IMR-90 (cell line): ENCODE data around the gene KTN1. TPM values are rescaled to one million over a fixed set of nuclear protein-coding genes. Genes with fewer than 3 reads are reported as not detected.

Experiments used
- ATAC-seq: fragments of 200-7000 bp; cut with Tn5 transposase; 2 replicates; pipeline ENCODE4 v1.9.1; 2020; ENCODE audit warnings: low read depth, mild to moderate bottlenecking, moderate library complexity
- BruUV-seq: library from RNA; stranded (reverse); fragments of 400-500 nt; replicated peaks from 2 replicates; lab custom pipeline; 2021; lab: Mats Ljungman, UMichigan
- CTCF ChIA-PET: fragments of 300-600 bp; formaldehyde crosslinking; extraction: SDS; loops from one replicate; lab custom pipeline; 2021; ENCODE audit warnings: antibody characterized with exemption; lab: Yijun Ruan, JAX
- POLR2A ChIA-PET: fragments of 300-600 bp; sonication (Branson Sonifier 250); formaldehyde crosslinking; loops from one replicate; lab custom pipeline; 2022; ENCODE audit warnings: antibody characterized with exemption; ENCODE audit not compliant: unreplicated experiment; lab: Charles Lee
- DNase-seq: peaks from one replicate; pipeline ENCODE4 v3.0.0; 2013
- H2AFZ ChIP-seq: replicated peaks from 2 replicates; pipeline ENCODE3; 2013; ENCODE audit warnings: low read length, mild to moderate bottlenecking; ENCODE audit not compliant: poor library complexity
- H2AK5ac ChIP-seq: 2 replicates; pipeline ENCODE4 v1.6.1; 2013; ENCODE audit warnings: low read depth, low read length, inconsistent platforms
- H2AK9ac ChIP-seq: replicated peaks from 2 replicates; pipeline ENCODE3; 2013; ENCODE audit warnings: mild to moderate bottlenecking, low read depth, low read length, moderate library complexity; ENCODE audit not compliant: poor library complexity
- H2BK120ac ChIP-seq: 2 replicates; pipeline ENCODE4 v1.6.1; 2013; ENCODE audit warnings: low read depth, low read length, inconsistent platforms
- H2BK15ac ChIP-seq: 3 replicates; pipeline ENCODE4 v1.6.1; 2013; ENCODE audit warnings: low read depth, low read length, inconsistent platforms
- H2BK20ac ChIP-seq: 2 replicates; pipeline ENCODE4 v1.6.1; 2013; ENCODE audit warnings: low read depth, mild to moderate bottlenecking, inconsistent platforms, low read length, moderate library complexity
- H2BK5ac ChIP-seq: 2 replicates; pipeline ENCODE4 v1.6.1; 2013; ENCODE audit warnings: mild to moderate bottlenecking, low read depth, low read length, inconsistent platforms; ENCODE audit not compliant: poor library complexity, severe bottlenecking
- H3K14ac ChIP-seq: replicated peaks from 2 replicates; pipeline ENCODE4 v1.6.1; 2013; ENCODE audit warnings: low read depth, low read length, inconsistent platforms
- H3K18ac ChIP-seq: 2 replicates; pipeline ENCODE4 v1.6.1; 2013; ENCODE audit warnings: low read depth, low read length, control low read depth
- H3K23ac ChIP-seq: 2 replicates; pipeline ENCODE4 v1.6.1; 2013; ENCODE audit warnings: low read depth, low read length, inconsistent platforms
- H3K27ac ChIP-seq: 2 replicates; pipeline ENCODE4 v1.5.1; 2013; ENCODE audit warnings: mild to moderate bottlenecking, control low read depth, low read length; ENCODE audit not compliant: insufficient read depth
- H3K27me3 ChIP-seq: 2 replicates; pipeline ENCODE4 v1.6.1; 2013; ENCODE audit warnings: low read length; ENCODE audit not compliant: control insufficient read depth, insufficient read depth
- H3K36me3 ChIP-seq: 2 replicates; pipeline ENCODE4 v1.6.1; 2013; ENCODE audit warnings: low read length, mixed read lengths; ENCODE audit not compliant: control insufficient read depth, insufficient read depth
- H3K4ac ChIP-seq: 2 replicates; pipeline ENCODE4 v1.6.1; 2013; ENCODE audit warnings: low read depth, low read length, inconsistent platforms
- H3K4me1 ChIP-seq: 2 replicates; pipeline ENCODE4 v1.6.1; 2013; ENCODE audit warnings: low read length, mixed read lengths; ENCODE audit not compliant: control insufficient read depth, insufficient read depth
- H3K4me2 ChIP-seq: 2 replicates; pipeline ENCODE4 v1.6.1; 2013; ENCODE audit warnings: low read depth, mild to moderate bottlenecking, control low read depth, low read length, moderate library complexity
- H3K4me3 ChIP-seq: 2 replicates; pipeline ENCODE4 v1.5.1; 2013; ENCODE audit warnings: low read depth, mild to moderate bottlenecking, control low read depth, low read length, moderate library complexity; ENCODE audit not compliant: insufficient read depth
- H3K56ac ChIP-seq: 2 replicates; pipeline ENCODE4 v1.6.1; 2013; ENCODE audit warnings: low read length, inconsistent platforms; ENCODE audit not compliant: insufficient read depth; ENCODE audit errors: extremely low read depth
- H3K79me1 ChIP-seq, 2 experiments: 2 replicates each; pipeline ENCODE4 v1.6.1; 2013; ENCODE audit warnings: low read length in 2 of 2, inconsistent platforms in 1 of 2, low read depth in 1 of 2
- H3K9ac ChIP-seq: 2 replicates; pipeline ENCODE4 v1.6.1; 2013; ENCODE audit warnings: low read depth, low read length, control low read depth
- H3K9me1 ChIP-seq: 2 replicates; pipeline ENCODE4 v1.6.1; 2013; ENCODE audit warnings: low read length, inconsistent platforms; ENCODE audit not compliant: insufficient read depth
- H3K9me3 ChIP-seq: 2 replicates; pipeline ENCODE4 v1.6.1; 2013; ENCODE audit warnings: low read length; ENCODE audit not compliant: control insufficient read depth, insufficient read depth
- H4K20me1 ChIP-seq: 2 replicates; pipeline ENCODE4 v1.6.1; 2013; ENCODE audit warnings: low read length, inconsistent platforms; ENCODE audit not compliant: insufficient read depth
- H4K5ac ChIP-seq: 2 replicates; pipeline ENCODE4 v1.6.1; 2013; ENCODE audit warnings: mild to moderate bottlenecking, low read depth, low read length, control low read depth
- H4K8ac ChIP-seq, 2 experiments: 2 replicates each; pipeline ENCODE4 v1.6.1; 2013; ENCODE audit warnings: low read depth in 2 of 2, low read length in 2 of 2, control low read depth in 1 of 2, inconsistent platforms in 1 of 2
- H4K91ac ChIP-seq: 2 replicates; pipeline ENCODE4 v1.6.1; 2013; ENCODE audit warnings: low read depth, low read length, inconsistent platforms; ENCODE audit not compliant: insufficient read depth
- CEBPB ChIP-seq: IDR thresholded peaks from 2 replicates; pipeline ENCODE4 v1.6.1; 2012; ENCODE audit warnings: low read depth, low read length, improper control_type of control experiment
- CHD1 ChIP-seq: IDR thresholded peaks from 2 replicates; pipeline ENCODE4 v1.6.1; 2012; ENCODE audit warnings: low read depth, low read length, improper control_type of control experiment
- ELK1 ChIP-seq: fragments of 150-350 bp; IDR thresholded peaks from 2 replicates; pipeline ENCODE4 v1.6.1; 2016; ENCODE audit warnings: low read depth, mild to moderate bottlenecking, low read length, moderate library complexity, borderline replicate concordance
- FOS ChIP-seq: fragments of 150-350 bp; IDR thresholded peaks from 2 replicates; pipeline ENCODE4 v1.6.1; 2016; ENCODE audit warnings: low read depth, low read length
- MAFK ChIP-seq: IDR thresholded peaks from 2 replicates; pipeline ENCODE4 v1.6.1; 2012; ENCODE audit warnings: low read depth, low read length, improper control_type of control experiment
- MAZ ChIP-seq: IDR thresholded peaks from 2 replicates; pipeline ENCODE4 v1.6.1; 2012; ENCODE audit warnings: low read depth, mild to moderate bottlenecking, low read length, improper control_type of control experiment, moderate library complexity, borderline replicate concordance
- MXI1 ChIP-seq: IDR thresholded peaks from 2 replicates; pipeline ENCODE4 v1.6.1; 2012; ENCODE audit warnings: low read depth, mild to moderate bottlenecking, low read length, moderate library complexity, borderline replicate concordance
- POLR2A ChIP-seq: IDR thresholded peaks from 2 replicates; pipeline ENCODE4 v1.6.1; 2012; ENCODE audit warnings: mild to moderate bottlenecking, low read depth, low read length
- RAD21 ChIP-seq: IDR thresholded peaks from 2 replicates; pipeline ENCODE4 v1.6.1; 2012; ENCODE audit warnings: low read length, improper control_type of control experiment
- RCOR1 ChIP-seq: IDR thresholded peaks from 2 replicates; pipeline ENCODE4 v1.6.1; 2012; ENCODE audit warnings: mild to moderate bottlenecking, low read length, improper control_type of control experiment; ENCODE audit not compliant: insufficient replicate concordance
- RFX5 ChIP-seq: IDR thresholded peaks from 2 replicates; pipeline ENCODE4 v1.8.0; 2012; ENCODE audit warnings: low read depth, mild to moderate bottlenecking, low read length, moderate library complexity
- WGBS, 2 experiments: methylation state at CpG; one replicate each; pipeline versions ENCODE4 v1.1.5 to v1.1.7; 2013; ENCODE audit warnings: missing lambda C conversion rate in 2 of 2; ENCODE audit not compliant: insufficient read length in 1 of 2; ENCODE audit errors: extremely low coverage in 2 of 2; 5-methylcytosine and 5-hydroxymethylcytosine counted together
- dilution Hi-C: fragments of 300-500 bp; cut with HindIII; formaldehyde crosslinking; loops from one replicate; pipeline ENCODE4 v1.14.3; 2018; ENCODE audit warnings: low sequenced_read_pairs; ENCODE audit not compliant: unreplicated experiment
- in situ Hi-C: fragments of 300-500 bp; cut with MboI; formaldehyde crosslinking; loops from 3 replicates; pipeline ENCODE4 v1.14.3; 2019; ENCODE audit warnings: low sequenced_read_pairs, inconsistent platforms, mixed read lengths
- intact Hi-C: fragments of 100-400 bp; cut with micrococcal nuclease; formaldehyde crosslinking; loops from 2 replicates; pipeline ENCODE4 v1.10.0; 2022
- polyA plus RNA-seq, 3 experiments: library from polyadenylated mRNA; depleted of rRNA; stranded (reverse); fragments of >200 nt; gene quantifications; 2 replicates each; pipeline ENCODE4 v1.2.3, GENCODE V29; 2012; ENCODE audit warnings: low replicate concordance in 1 of 3
- total RNA-seq: library from RNA; depleted of rRNA; stranded (reverse); fragments of >200 nt; gene quantifications from 2 replicates; pipeline ENCODE4 v1.2.3, GENCODE V29; 2012
- TF ChIP-seq, protein P1 (sequence below): conservative IDR thresholded peaks from 2 replicates; pipeline ENCODE4 v1.5.1; 2012; ENCODE audit warnings: mild to moderate bottlenecking, low read depth, low read length, improper control_type of control experiment
- TF ChIP-seq, protein P2 (sequence below): fragments of 150-350 bp; IDR thresholded peaks from 2 replicates; pipeline ENCODE4 v1.6.1; 2017; ENCODE audit warnings: mild to moderate bottlenecking, antibody characterized with exemption, low read length, low read depth

The KTN1 gene
- total and polyA plus RNA-seq, 2 of the 4 experiments (the other 2 are of a cell fraction) = 42.1 to 57.2 TPM

GRCh38 chr14:55667801-55668200, 87.8 kb downstream of the KTN1 start:
- Histone ChIP-seq H4K5ac (no peak overlapping the region), H3K9ac (no peak overlapping the region), H3K27ac (no peak overlapping the region), H2AFZ (no peak overlapping the region), H3K9me1 (peaks cover under 1% of the 10 kb centered on the region; the same call in 1 of the 2 replicates), H3K4ac (no peak overlapping the region), H2BK120ac (no peak overlapping the region), H3K4me1 (no peaks in the 10 kb centered on the region), H2BK5ac (no peak overlapping the region), H2AK9ac (no peak overlapping the region), H3K9me3 (no peaks in the 10 kb centered on the region), H3K56ac (no peak overlapping the region), H4K8ac (no peak overlapping the region), H3K4me2 (no peak overlapping the region), H3K36me3 (peaks cover 11% of the 10 kb centered on the region), H3K18ac (no peak overlapping the region), H3K23ac (no peak overlapping the region), H2BK20ac (no peak overlapping the region), H3K79me1 (peaks cover under 1 to 10% of the 10 kb centered on the region in 2 experiments; a peak in 2 of 4 replicates), H2BK15ac (no peak overlapping the region), H3K27me3 (no peaks in the 10 kb centered on the region), H3K4me3 (no peak overlapping the region), H3K14ac (no peak overlapping the region), H4K91ac (no peak overlapping the region), H4K20me1 (no peaks in the 10 kb centered on the region), H2AK5ac (no peak overlapping the region)
- no peak for TF ChIP-seq FOS
- no peak for TF ChIP-seq POLR2A
- TF ChIP-seq RCOR1 = no peak
- no peak for TF ChIP-seq CEBPB
- TF ChIP-seq MXI1 = no peak
- TF ChIP-seq MAZ = no peak
- no peak for TF ChIP-seq ELK1
- TF ChIP-seq CHD1 = no peak
- TF ChIP-seq, protein P1, sequence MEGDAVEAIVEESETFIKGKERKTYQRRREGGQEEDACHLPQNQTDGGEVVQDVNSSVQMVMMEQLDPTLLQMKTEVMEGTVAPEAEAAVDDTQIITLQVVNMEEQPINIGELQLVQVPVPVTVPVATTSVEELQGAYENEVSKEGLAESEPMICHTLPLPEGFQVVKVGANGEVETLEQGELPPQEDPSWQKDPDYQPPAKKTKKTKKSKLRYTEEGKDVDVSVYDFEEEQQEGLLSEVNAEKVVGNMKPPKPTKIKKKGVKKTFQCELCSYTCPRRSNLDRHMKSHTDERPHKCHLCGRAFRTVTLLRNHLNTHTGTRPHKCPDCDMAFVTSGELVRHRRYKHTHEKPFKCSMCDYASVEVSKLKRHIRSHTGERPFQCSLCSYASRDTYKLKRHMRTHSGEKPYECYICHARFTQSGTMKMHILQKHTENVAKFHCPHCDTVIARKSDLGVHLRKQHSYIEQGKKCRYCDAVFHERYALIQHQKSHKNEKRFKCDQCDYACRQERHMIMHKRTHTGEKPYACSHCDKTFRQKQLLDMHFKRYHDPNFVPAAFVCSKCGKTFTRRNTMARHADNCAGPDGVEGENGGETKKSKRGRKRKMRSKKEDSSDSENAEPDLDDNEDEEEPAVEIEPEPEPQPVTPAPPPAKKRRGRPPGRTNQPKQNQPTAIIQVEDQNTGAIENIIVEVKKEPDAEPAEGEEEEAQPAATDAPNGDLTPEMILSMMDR = no peak
- TF ChIP-seq, protein P2, sequence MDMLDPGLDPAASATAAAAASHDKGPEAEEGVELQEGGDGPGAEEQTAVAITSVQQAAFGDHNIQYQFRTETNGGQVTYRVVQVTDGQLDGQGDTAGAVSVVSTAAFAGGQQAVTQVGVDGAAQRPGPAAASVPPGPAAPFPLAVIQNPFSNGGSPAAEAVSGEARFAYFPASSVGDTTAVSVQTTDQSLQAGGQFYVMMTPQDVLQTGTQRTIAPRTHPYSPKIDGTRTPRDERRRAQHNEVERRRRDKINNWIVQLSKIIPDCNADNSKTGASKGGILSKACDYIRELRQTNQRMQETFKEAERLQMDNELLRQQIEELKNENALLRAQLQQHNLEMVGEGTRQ = no peak
- no peak for TF ChIP-seq RFX5
- TF ChIP-seq RAD21 = no peak
- TF ChIP-seq MAFK = no peak
- dilution Hi-C loops (no loop called here), in situ Hi-C loops (no loop called here), intact Hi-C loops (no loop called here)
- no TSS peak for BruUV-seq
- no CpG with 5 or more reads among the region's 2 CpGs for WGBS, 2 experiments
- ATAC-seq (no peak), DNase-seq (no peak)
- ChIA-PET POLR2A (no interaction called here), CTCF (no interaction called here)
